NCI-H345 treated with DMSO at 0.1 percent for 48 hours (cell line): ENCODE data around the gene DOCK10.
"Not testable (repeated sequence)": the region's sequence is repeated elsewhere in the genome, so short reads cannot be mapped to it uniquely, and the experiment has no call there.

Source experiments
- DNase-seq: peaks from one replicate; lab custom pipeline; 2025; ENCODE audit not compliant: unreplicated experiment; lab: John Stamatoyannopoulos, UW

Gene DOCK10

GRCh38 chr2:224951723-224952481 lies 90.4 kb downstream of the DOCK10 start:
- no peak for DNase-seq

DNA sequence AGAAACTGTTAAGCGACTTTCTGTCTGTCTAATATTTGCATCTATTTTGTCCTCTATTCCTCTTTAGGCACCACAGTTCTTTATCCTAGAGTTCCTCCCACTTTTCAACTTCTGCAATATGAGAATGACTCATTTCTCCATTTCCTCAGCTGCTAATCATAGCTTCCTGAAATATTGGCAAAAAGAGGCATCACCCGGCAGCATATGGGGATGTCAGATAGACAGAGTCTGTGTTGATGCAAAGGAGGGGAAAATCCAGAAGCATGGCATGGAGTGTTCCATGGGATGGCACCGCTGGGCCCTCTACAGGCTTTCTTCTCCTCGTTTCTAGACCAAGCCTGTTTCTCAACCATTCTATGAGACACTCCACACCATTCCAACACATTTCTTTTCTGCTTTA lies 93.4 kb downstream of the DOCK10 start:
- DNase-seq, result no peak

DNA sequence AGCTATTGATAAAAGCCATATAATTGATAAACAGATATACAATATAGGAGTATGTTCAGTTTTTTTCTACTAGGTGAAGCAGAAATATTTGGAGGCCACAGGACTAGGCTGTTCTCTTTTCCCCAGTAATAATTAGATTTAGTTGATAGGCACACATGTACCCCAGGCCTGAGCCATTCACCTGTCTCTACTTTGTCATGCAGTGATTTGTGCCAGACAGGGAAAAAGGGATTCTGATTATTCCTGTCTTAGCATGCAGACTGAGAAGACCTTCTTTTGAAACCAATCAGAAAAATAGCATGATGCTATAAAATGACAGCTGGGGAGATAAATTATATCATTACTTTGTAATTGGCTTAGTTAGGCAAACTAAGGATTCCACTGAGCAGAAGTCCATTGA lies 94.3 kb downstream of the DOCK10 start:
- no peak for DNase-seq

DNA sequence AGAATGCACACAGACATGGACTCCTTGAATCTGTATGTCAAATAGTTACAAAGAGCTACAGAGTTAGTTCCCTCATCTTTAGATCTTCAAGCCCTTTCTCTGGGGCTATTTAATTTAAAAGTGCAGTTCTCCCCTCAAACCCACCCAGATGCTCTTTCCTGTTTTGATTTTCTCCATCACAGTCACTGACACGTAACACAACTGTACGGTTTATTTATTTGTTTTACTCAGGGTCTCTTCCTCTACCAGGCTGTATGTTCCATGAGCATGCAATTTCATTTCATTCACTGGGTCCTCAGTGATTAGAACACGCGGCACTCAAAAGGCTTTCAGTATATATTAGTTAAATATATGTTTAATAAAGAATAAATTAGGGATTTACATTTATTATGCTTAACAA lies 94.7 kb downstream of the DOCK10 start:
- no peak for DNase-seq

DNA sequence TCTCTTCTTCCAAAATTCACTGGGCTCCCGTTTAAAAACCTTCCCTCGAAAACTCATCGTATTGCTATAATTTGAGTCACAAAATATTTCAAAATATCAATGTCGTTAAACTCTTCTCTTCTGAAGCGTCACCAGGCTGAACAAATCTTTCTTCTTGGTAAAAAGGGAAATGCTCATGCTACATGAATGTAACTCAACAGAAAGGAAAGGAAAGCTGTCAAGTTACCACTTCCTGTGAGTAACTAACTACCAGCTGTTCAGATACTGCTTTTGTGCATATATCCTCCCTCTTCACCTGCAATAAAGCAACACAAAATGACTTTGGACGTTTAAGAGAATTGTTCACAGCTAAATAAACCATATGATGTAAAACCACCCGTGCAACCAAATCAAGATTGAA lies 95.4 kb downstream of the DOCK10 start:
- no peak for DNase-seq

DNA sequence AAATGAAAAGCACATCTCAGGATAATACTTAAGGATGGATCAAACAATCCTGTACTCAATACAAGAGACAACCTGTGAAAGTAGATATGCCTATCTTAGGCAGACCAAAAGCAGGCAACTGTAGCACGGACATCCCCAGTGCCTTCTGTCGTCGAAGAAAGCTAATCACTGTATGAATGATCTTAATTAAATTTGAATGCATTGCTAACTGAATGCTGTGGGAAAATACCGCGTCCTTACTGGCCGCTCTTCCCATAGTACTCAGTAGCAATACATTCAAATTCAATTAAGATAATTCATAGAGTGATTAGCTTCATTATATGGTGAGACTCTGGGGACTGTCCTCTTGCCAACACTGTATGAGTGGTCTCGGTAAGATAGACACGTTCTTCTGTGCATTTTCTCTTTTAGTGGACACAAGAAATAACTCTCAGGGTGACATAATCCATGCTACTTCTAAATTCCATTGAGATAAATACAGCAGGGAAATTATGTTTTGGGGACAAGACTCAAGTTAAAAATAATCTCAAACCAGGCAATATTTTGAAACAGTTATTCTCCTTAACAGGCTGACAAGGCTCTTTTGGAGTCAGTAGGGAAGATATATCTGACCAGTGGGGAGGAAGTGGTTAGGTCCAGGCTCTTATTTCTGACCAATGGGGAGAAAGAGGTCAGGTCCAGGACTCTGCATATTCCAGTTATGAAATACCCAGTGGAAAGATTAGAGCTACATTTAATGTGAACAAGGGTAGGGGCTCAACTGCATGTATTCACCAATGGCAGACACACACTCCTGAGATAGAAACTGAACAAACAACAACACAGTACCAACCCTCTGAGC lies 97.3 kb downstream of the DOCK10 start:
- no peak for DNase-seq

- not testable (repeated sequence) for DNase-seq
Measured at GRCh38 chr2:224943601-224944041, 98.6 kb downstream of the DOCK10 start.

DNA sequence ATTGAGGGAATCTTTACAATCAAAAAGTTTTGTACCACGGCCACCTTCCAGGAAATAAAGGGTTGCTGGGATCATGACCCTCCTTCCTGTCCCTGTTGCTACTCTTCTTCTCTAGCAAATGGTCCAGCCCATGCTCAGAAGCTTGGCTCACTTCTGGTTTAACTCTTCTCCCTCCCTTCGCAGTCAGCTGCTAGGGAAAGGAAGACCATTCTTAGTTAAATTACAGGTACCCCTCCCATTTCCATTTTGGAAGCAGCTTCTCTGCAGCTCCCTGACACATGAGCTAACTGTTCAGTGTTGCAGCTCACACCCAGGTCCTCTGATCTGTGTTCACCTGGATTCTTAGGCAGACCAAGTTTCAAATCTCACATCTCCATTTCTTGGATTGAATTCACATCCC lies 100.3 kb downstream of the DOCK10 start:
- DNase-seq, result no peak

DNA sequence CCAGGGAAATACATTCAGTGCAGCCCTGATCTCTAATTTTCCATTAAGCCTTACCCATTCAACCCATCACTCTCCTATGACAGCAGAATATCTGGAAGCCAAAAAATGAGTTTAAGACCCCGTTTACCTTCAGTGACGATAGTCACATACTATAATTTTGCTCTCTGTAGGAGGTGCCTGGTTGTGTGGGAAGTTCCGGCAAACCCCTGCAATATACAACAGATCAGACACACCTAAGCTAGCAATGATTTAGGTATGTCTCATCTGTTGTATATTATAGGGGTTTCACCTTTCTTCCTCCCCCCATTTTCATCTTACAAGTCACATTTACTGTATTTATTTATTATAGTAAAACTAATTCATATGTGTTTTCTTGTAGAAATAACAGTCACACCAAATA lies 101.7 kb downstream of the DOCK10 start:
- no peak for DNase-seq

GRCh38 chr2:224938651-224939182 lies 103.6 kb downstream of the DOCK10 start:
- no peak for DNase-seq

DNA sequence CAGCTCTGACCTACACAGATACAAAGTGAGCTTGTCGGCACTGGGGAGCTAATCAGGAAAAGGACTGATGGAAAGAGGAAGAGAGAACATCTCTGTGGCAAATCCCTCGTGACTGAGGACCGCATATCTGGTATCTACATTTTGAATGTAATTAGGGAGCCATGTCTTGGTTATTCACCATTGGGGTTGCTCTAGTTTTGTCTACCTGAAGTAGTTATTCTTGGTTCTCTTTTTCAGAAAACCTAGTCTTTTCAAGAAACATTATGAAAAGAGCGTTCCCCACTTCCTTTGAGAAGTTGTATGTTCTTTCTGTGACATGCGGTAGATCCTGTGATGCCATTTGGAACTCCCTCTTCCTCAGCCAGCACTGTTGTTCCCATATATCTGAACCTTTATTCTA lies 104.4 kb downstream of the DOCK10 start:
- no peak for DNase-seq

GRCh38 chr2:224934526-224935188 lies 107.6 kb downstream of the DOCK10 start:
- no peak for DNase-seq

DNA sequence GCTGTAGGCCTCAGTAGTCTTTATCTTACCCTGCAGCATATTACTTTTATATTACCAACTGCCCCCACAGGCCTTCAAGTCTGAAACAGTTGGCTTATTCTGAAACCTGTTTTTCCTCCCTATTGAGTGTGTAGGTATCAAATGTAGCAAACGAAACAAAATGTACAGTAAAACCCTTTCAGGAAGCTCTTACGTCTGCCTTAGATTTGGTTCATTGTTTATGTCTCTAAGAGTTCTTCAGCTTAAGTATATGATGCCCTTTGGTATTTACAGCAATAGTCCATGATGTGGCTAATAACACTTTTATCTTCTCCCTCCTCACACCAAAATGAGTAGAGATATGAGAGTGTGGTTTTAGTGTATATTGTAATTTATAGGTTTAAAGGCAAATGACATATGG lies 108.8 kb downstream of the DOCK10 start:
- DNase-seq, result no peak

DNA sequence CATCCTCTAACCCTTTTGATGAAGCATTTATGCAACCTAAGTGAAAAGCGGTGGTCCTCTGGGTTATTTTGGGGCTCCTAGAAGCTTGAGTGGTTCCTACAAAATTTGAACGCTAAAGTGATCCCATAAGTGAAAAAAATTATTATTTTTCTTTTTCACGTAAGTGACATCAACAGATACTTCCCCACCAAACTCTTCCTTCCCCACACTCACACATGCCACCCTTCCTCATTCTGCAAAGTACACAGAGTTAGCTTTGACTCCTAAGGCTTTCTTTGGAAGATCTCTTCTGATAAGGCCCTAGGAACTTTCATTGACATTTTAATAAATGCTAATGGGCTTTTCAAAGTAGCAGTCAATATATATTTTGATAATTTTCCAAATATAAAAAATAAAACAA lies 109.7 kb downstream of the DOCK10 start:
- DNase-seq, result no peak

DNA sequence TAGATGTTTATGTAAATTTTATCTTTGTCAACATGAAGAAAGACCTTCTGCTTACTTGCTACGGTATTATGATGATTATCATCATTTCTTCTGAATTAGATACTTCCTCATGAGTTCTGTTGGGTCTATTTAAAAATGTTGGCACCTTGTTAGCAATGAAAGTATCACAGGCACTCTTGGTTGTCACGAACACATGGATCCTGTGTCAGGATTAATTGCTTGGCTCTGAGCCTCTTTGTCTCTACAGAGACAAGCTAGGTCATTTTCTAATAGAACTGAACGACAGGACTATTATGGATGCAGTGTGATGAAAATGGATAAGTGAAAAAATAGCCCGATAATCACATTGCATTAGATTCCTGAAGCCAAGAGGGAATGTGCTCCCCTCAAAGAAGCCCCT lies 110.3 kb downstream of the DOCK10 start:
- DNase-seq, result no peak

- DNase-seq, result no peak
Measured at GRCh38 chr2:224930990-224931389, 111.3 kb downstream of the DOCK10 start.

GRCh38 chr2:224930124-224930523 lies 112.1 kb downstream of the DOCK10 start:
- DNase-seq, result no peak

DNA sequence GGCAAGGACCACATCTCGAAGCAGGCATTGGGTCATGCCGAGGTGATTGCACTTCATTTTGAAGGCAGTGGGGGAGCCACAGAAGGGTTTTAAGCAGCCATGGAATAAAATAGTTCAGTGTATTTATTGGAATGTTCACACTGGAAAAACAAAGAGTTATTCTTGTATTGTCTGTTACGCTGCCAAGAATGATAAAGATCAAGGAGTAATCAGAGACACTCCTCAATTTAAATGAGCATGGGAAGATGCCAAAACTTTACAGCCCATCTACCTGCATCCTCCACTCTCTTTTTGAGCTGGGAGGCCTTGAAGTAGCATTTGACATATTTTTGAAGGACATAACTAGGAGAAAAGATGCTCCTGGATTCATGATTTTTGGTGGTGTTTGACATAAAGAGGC lies 112.8 kb downstream of the DOCK10 start:
- no peak for DNase-seq

DNA sequence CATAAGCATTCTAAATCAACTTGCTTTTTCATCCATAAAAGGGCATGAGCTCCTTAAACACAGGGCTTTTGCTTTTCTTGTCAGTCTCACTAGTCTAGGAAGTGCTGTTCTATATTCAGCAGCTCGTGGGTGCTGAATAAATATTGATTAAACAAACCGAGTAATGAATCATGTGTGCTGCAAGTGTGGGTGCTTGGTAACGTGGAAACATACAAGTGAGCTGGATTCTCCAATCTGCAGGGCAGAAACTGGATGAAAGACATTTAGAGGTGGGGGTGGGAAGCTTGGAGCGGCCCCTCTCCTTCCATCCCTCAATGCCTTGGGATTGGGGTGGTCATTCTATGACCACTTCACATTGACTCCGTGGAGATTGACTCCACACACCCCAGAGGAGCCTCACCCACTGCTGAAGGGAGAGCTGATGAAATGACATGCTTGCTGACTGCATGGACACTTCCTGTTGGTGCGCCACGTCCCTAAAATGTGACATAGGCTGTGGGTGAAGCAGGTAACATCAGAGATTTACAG lies 114.6 kb downstream of the DOCK10 start:
- DNase-seq, result no peak

DNA sequence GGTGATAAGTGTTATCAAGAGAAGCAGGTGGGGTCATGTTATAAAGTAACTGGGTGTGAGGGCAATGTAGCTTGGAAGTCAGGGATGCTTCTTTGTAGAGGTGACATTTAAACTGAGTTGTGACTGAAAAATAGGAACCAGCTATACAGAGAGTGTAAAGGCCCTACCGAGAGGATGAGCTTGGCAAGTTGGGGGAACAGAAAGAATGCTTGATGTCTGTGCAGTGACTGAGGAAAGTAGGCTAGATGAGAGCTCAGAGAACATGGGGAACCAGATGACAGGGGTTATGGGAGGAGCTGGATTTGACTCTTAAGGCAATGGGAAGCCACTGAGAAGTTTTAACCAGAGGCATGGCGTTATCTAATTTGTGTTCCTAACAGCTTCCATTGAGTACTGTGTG lies 115.3 kb downstream of the DOCK10 start:
- DNase-seq, result no peak

GRCh38 chr2:224925810-224926100 lies 116.5 kb downstream of the DOCK10 start:
- DNase-seq, result no peak
